SJSA1 (cell line): Measurements from ENCODE around the gene C1QB. TPM values are rescaled to one million over a fixed set of nuclear protein-coding genes. Genes with fewer than 3 reads are reported as not detected.
A peak's percentile ranks its signal among the peaks of the same experiment; 100 is the strongest.
"Not testable (repeated sequence)": the region's sequence is repeated elsewhere in the genome, so short reads cannot be mapped to it uniquely, and the experiment has no call there.

Source experiments
- DNase-seq, 2 experiments: peaks; one replicate each; pipeline ENCODE4 v3.0.0-alpha.2; 2015 to 2020; ENCODE audit warnings: low spot score in 2 of 2, low read depth in 1 of 2
- H3K27ac ChIP-seq: fragments of 250-450 bp; sonication (Bioruptor Pico); 2 replicates; pipeline ENCODE4 v1.5.1; 2020; ENCODE audit warnings: mild to moderate bottlenecking, moderate library complexity
- H3K27me3 ChIP-seq: fragments of 250-450 bp; sonication (Bioruptor Pico); replicated peaks from 2 replicates; pipeline ENCODE4 v1.5.1; 2020; ENCODE audit warnings: mild to moderate bottlenecking, moderate library complexity
- H3K36me3 ChIP-seq: fragments of 250-450 bp; sonication (Bioruptor Pico); 2 replicates; pipeline ENCODE4 v1.5.1; 2020; ENCODE audit warnings: mild to moderate bottlenecking
- H3K4me1 ChIP-seq: fragments of 250-450 bp; sonication (Bioruptor Pico); replicated peaks from 2 replicates; pipeline ENCODE4 v1.6.1; 2021; ENCODE audit warnings: mild to moderate bottlenecking
- H3K4me3 ChIP-seq: fragments of 250-450 bp; sonication (Bioruptor Pico); 2 replicates; pipeline ENCODE4 v1.5.1; 2020; ENCODE audit warnings: mild to moderate bottlenecking
- H3K9me3 ChIP-seq: fragments of 250-450 bp; sonication (Bioruptor Pico); replicated peaks from 2 replicates; pipeline ENCODE4 v1.5.1; 2020; ENCODE audit warnings: mild to moderate bottlenecking
- total RNA-seq: library from RNA; depleted of rRNA; stranded (reverse); fragments of >200 nt; shearing (Covaris generic); gene quantifications from 2 replicates; pipeline ENCODE4 v1.2.3, GENCODE V29; 2014; rRNA removed

The C1QB gene
- total RNA-seq, 1 experiment from 2014 or later = not detected

- Histone ChIP-seq H3K36me3 (no peaks in the 10 kb centered on the region), H3K4me1 (no peaks in the 10 kb centered on the region), H3K9me3 (no peaks in the 10 kb centered on the region), H3K27me3 (peaks cover 7% of the 10 kb centered on the region; the same call in 1 of the 2 replicates), H3K27ac (no peak overlapping the region), H3K4me3 (no peak overlapping the region)
- DNase-seq = no peak
Measured at GRCh38 chr1:22705586-22705985, 52.5 kb downstream of the C1QB start.

- not testable (repeated sequence) for H3K36me3 ChIP-seq, H3K27me3 ChIP-seq, H3K4me1 ChIP-seq, H3K9me3 ChIP-seq, H3K27ac ChIP-seq, DNase-seq, H3K4me3 ChIP-seq
Measured at GRCh38 chr1:22706100-22706499, 53.1 kb downstream of the C1QB start.

GRCh38 chr1:22708777-22709176 lies 55.7 kb downstream of the C1QB start:
- Histone ChIP-seq H3K27me3 (peaks cover 20% of the 10 kb centered on the region), H3K4me1 (peaks cover 9% of the 10 kb centered on the region), H3K4me3 (no peak overlapping the region), H3K9me3 (no peaks in the 10 kb centered on the region), H3K36me3 (no peaks in the 10 kb centered on the region), H3K27ac (no peak overlapping the region)
- DNase-seq = no peak

- Histone ChIP-seq H3K4me1 (peaks cover 9% of the 10 kb centered on the region), H3K27ac (no peak overlapping the region), H3K4me3 (no peak overlapping the region), H3K27me3 (peaks cover 20% of the 10 kb centered on the region), H3K9me3 (no peaks in the 10 kb centered on the region), H3K36me3 (no peaks in the 10 kb centered on the region)
- DNase-seq = no peak
Measured at GRCh38 chr1:22709227-22709626, 56.2 kb downstream of the C1QB start.

GRCh38 chr1:22709891-22710700 lies 57.1 kb downstream of the C1QB start:
- H3K27me3 ChIP-seq = peaks cover 20% of the 10 kb centered on the region
- H3K4me1 ChIP-seq = peaks cover 9% of the 10 kb centered on the region
- no peaks in the 10 kb centered on the region for H3K36me3 ChIP-seq
- no peak for DNase-seq
- H3K27ac ChIP-seq = no peak overlapping the region
- peak overlapping the region; percentile 38 for H3K4me3 ChIP-seq
- H3K9me3 ChIP-seq = no peaks in the 10 kb centered on the region

- Histone ChIP-seq H3K9me3 (no peaks in the 10 kb centered on the region), H3K36me3 (no peaks in the 10 kb centered on the region), H3K27ac (no peak within 1 kb of the TSS), H3K4me3 (peak within 1 kb of the TSS; percentile 38), H3K4me1 (peaks cover 9% of the 10 kb centered on the region), H3K27me3 (peaks cover 20% of the 10 kb centered on the region)
- DNase-seq = no peak
Measured at GRCh38 chr1:22710701-22711049, 57.6 kb downstream of the C1QB start, which contains the start of gene EPHB2. Gene EPHB2 (plus strand): TSS chr1:22710839. CDS start chr1:22710983, 144 bp downstream.

- Histone ChIP-seq H3K36me3 (no peaks in the 10 kb centered on the region), H3K4me1 (peaks cover 9% of the 10 kb centered on the region), H3K27ac (no peak overlapping the region), H3K27me3 (peaks cover 20% of the 10 kb centered on the region), H3K9me3 (no peaks in the 10 kb centered on the region), H3K4me3 (peak overlapping the region; percentile 38)
- no peak for DNase-seq
Measured at GRCh38 chr1:22711071-22711470, 58.0 kb downstream of the C1QB start.

Other genes starting within 250 kb of the C1QB start
- 10.6 and 16.9 TPM in 2 replicates for gene ZBTB40, start 201.4 kb upstream of the C1QB start, total RNA-seq
- not detected in 2 replicates for gene EPHA8, start 89.7 kb upstream of the C1QB start, total RNA-seq
- not detected in 2 replicates for gene C1QA, start 16.6 kb upstream of the C1QB start, total RNA-seq
- not detected in 2 replicates for gene C1QC, start 9.6 kb upstream of the C1QB start, total RNA-seq
- gene EPHB2, start 57.6 kb downstream of the C1QB start, total RNA-seq = 3.6 and 4.3 TPM in 2 replicates